GM23338 (cell line): ENCODE measurements around the gene OR6A2. TPM values are rescaled to one million over a fixed set of nuclear protein-coding genes. Genes with fewer than 3 reads are reported as not detected.

Experiments
- ATAC-seq: fragments of 200-7000 bp; cut with Tn5 transposase; 3 replicates; pipeline ENCODE4 v1.9.1; 2020
- DNase-seq: peaks from one replicate; pipeline ENCODE4 v3.0.0-alpha.2; 2015; ENCODE audit warnings: low spot score
- H2AFZ ChIP-seq: fragments of 200-600 bp; sonication (generic); 2 replicates; pipeline ENCODE4 v1.8.0; 2016; ENCODE audit warnings: antibody characterized with exemption, mild to moderate bottlenecking, moderate library complexity
- H3F3A ChIP-seq: fragments of 200-600 bp; sonication (generic); replicated peaks from 2 replicates; pipeline ENCODE4 v1.8.0; 2017; ENCODE audit warnings: antibody characterized with exemption, mixed run types, low read depth
- H3K27ac ChIP-seq: fragments of 200-600 bp; sonication (generic); 2 replicates; pipeline ENCODE4 v1.6.1; 2016; ENCODE audit warnings: low read depth
- H3K27me3 ChIP-seq: fragments of 200-600 bp; sonication (generic); 2 replicates; pipeline ENCODE4 v1.8.0; 2016; ENCODE audit warnings: mild to moderate bottlenecking, mixed run types, moderate library complexity; ENCODE audit not compliant: insufficient read depth
- H3K36me3 ChIP-seq: fragments of 200-600 bp; sonication (generic); 2 replicates; pipeline ENCODE4 v1.8.0; 2016; ENCODE audit warnings: mild to moderate bottlenecking; ENCODE audit not compliant: insufficient read depth
- H3K4me1 ChIP-seq: fragments of 200-600 bp; sonication (generic); 2 replicates; pipeline ENCODE4 v1.8.0; 2016; ENCODE audit warnings: mild to moderate bottlenecking, moderate library complexity; ENCODE audit not compliant: insufficient read depth
- H3K4me2 ChIP-seq: fragments of 200-600 bp; sonication (generic); 2 replicates; pipeline ENCODE4 v1.7.1; 2017; ENCODE audit warnings: mixed run types
- H3K4me3 ChIP-seq: fragments of 200-600 bp; sonication (generic); 2 replicates; pipeline ENCODE4 v1.6.1; 2016; ENCODE audit warnings: mixed run types
- H3K79me2 ChIP-seq: fragments of 200-600 bp; sonication (generic); replicated peaks from 2 replicates; pipeline ENCODE4 v1.8.0; 2017; ENCODE audit warnings: mild to moderate bottlenecking; ENCODE audit not compliant: insufficient read depth
- H3K9me2 ChIP-seq: fragments of 200-600 bp; sonication (generic); 2 replicates; pipeline ENCODE4 v1.8.0; 2017; ENCODE audit not compliant: insufficient read depth
- H4K20me1 ChIP-seq: fragments of 200-600 bp; sonication (generic); replicated peaks from 2 replicates; pipeline ENCODE4 v1.8.0; 2017; ENCODE audit warnings: mild to moderate bottlenecking; ENCODE audit not compliant: insufficient read depth
- H3K27ac Mint-ChIP-seq: 2 replicates; pipeline ENCODE4 v1.8.0; 2020; ENCODE audit warnings: inconsistent platforms, mild to moderate bottlenecking, moderate library complexity, mixed read lengths
- H3K27me3 Mint-ChIP-seq: 3 replicates; pipeline ENCODE4 v1.8.0; 2022; ENCODE audit warnings: low read depth, mild to moderate bottlenecking, moderate library complexity, mixed read lengths, inconsistent platforms; ENCODE audit not compliant: insufficient read depth, poor library complexity
- H3K36me3 Mint-ChIP-seq: 3 replicates; pipeline ENCODE4 v1.8.0; 2021; ENCODE audit warnings: low read depth, mild to moderate bottlenecking, inconsistent platforms, moderate library complexity, mixed read lengths
- H3K4me1 Mint-ChIP-seq: 3 replicates; pipeline ENCODE4 v1.8.0; 2020; ENCODE audit warnings: mild to moderate bottlenecking, inconsistent platforms, mixed read lengths
- H3K4me3 Mint-ChIP-seq: 3 replicates; pipeline ENCODE4 v1.8.0; 2021; ENCODE audit warnings: moderate library complexity, mild to moderate bottlenecking, inconsistent platforms, mixed read lengths
- H3K9me3 Mint-ChIP-seq: 3 replicates; pipeline ENCODE4 v1.8.0; 2020; ENCODE audit warnings: moderate library complexity, mild to moderate bottlenecking, inconsistent platforms, mixed read lengths
- CREB1 ChIP-seq: fragments of 250-450 bp; sonication (Bioruptor Pico); IDR thresholded peaks from 2 replicates; pipeline ENCODE4 v1.5.0; 2020; ENCODE audit warnings: low read depth, mild to moderate bottlenecking, moderate library complexity
- ETS1 ChIP-seq: IDR thresholded peaks from 2 replicates; pipeline ENCODE4 v1.6.1; 2016; ENCODE audit warnings: antibody characterized with exemption
- EZH2 ChIP-seq: fragments of 200-600 bp; sonication (generic); IDR thresholded peaks from one replicate; pipeline ENCODE4 v1.8.0; 2017; ENCODE audit warnings: antibody characterized with exemption, mild to moderate bottlenecking, low read depth; ENCODE audit not compliant: unreplicated experiment
- EZH2phosphoT487 ChIP-seq: fragments of 200-600 bp; sonication (generic); IDR thresholded peaks from one replicate; pipeline ENCODE4 v1.8.1; 2018; ENCODE audit warnings: antibody characterized with exemption; ENCODE audit not compliant: unreplicated experiment
- JUNB ChIP-seq: IDR thresholded peaks from one replicate; pipeline ENCODE4 v1.6.1; 2016; ENCODE audit warnings: antibody characterized with exemption; ENCODE audit not compliant: unreplicated experiment
- NANOG ChIP-seq: IDR thresholded peaks from 2 replicates; pipeline ENCODE4 v1.6.1; 2016; ENCODE audit warnings: antibody characterized with exemption, borderline replicate concordance
- POLR2AphosphoS5 ChIP-seq: IDR thresholded peaks from 2 replicates; pipeline ENCODE4 v1.6.1; 2016; ENCODE audit warnings: antibody characterized with exemption, low read depth
- STAT1 ChIP-seq: IDR thresholded peaks from one replicate; pipeline ENCODE4 v1.6.1; 2016; ENCODE audit warnings: antibody characterized with exemption; ENCODE audit not compliant: unreplicated experiment
- ZNF114 ChIP-seq: fragments of 250-450 bp; sonication (Bioruptor Pico); IDR thresholded peaks from 2 replicates; pipeline ENCODE4 v1.5.0; 2020; ENCODE audit warnings: mild to moderate bottlenecking, moderate library complexity
- ZNF331 ChIP-seq: fragments of 250-450 bp; sonication (Bioruptor Pico); IDR thresholded peaks from 2 replicates; pipeline ENCODE4 v1.5.0; 2020; ENCODE audit warnings: low read depth, mild to moderate bottlenecking, moderate library complexity
- ZNF462 ChIP-seq: fragments of 250-450 bp; sonication (Bioruptor Pico); IDR thresholded peaks from 2 replicates; pipeline ENCODE4 v1.5.0; 2020; ENCODE audit warnings: mild to moderate bottlenecking, moderate library complexity
- polyA plus RNA-seq: library from polyadenylated mRNA; unstranded; fragments of >200 nt; fragmentation: Nextera tagmentation; extraction: Ambion mirVana; gene quantifications from 2 replicates; pipeline ENCODE4 v1.2.1, GENCODE V29; 2016
- total RNA-seq: library from RNA; depleted of rRNA; stranded (reverse); fragments of >200 nt; shearing (Covaris generic); gene quantifications from 2 replicates; pipeline ENCODE4 v1.2.3, GENCODE V29; 2014
- TF ChIP-seq, protein P1 (sequence below): IDR thresholded peaks from one replicate; pipeline ENCODE4 v1.6.1; 2018; ENCODE audit warnings: antibody characterized with exemption; ENCODE audit not compliant: unreplicated experiment
- TF ChIP-seq, protein P2 (sequence below), 2 experiments: fragments of 200-600 bp in 1 of 2; sonication (generic) in 1 of 2; conservative IDR thresholded peaks; 2 replicates each; pipeline versions ENCODE4 v1.5.1 to v1.6.1; 2016 to 2017; ENCODE audit warnings: antibody characterized with exemption in 2 of 2, low read depth in 2 of 2, mild to moderate bottlenecking in 2 of 2, moderate library complexity in 1 of 2

Gene OR6A2
- total and polyA plus RNA-seq, 2 experiments from 2014 or later = 0.06 to 0.97 TPM

DNA sequence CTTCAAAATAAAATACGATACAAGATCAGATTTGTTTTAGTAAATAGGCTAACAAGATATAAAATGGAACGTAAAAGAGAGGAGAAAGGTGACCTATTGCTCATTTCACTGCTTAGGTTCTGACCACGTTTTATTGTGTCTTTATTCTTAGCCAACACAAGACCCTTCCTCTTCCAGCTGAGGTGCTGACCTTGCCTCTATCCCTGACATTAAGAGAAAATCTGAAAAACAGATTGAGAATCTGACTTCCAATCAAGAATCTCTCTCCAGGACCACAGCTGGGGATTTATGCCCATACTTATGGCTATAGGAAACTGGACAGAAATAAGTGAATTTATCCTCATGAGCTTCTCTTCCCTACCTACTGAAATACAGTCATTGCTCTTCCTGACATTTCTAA lies 45.9 kb upstream of the OR6A2 start, which contains the start of gene OR10A5 (continued):
- TF ChIP-seq ETS1 = no peak
- no peak for TF ChIP-seq EZH2

DNA sequence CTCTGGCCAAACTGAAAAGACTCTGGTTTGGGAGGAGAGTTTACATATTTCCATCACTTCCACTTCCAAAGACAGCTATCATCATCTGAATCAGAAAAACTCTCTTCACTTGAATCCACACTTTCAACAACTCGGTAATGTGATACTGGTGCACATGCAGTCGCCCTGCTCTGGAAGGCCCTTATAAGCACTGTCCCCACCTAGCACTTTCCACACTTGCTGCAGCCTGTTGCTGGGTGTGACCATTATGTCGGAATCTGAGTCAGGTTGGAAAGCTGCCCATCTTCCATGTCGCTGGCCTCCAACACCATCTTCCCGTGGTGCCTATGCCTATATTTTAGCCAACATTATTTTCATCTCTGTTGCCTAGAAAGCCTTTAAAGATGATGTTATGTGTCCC lies 44.9 kb upstream of the OR6A2 start:
- Histone ChIP-seq H4K20me1 (no peaks in the 10 kb centered on the region), H3K4me2 (no peak overlapping the region), H3F3A (no peaks in the 10 kb centered on the region), H3K9me2 (peaks cover 21% of the 10 kb centered on the region; the same call in 1 of the 2 replicates), H2AFZ (no peak overlapping the region), H3K36me3 (no peaks in the 10 kb centered on the region), H3K79me2 (no peaks in the 10 kb centered on the region), H3K27ac (no peak overlapping the region), H3K4me1 (peaks cover 15% of the 10 kb centered on the region; the same call in 1 of the 2 replicates), H3K4me3 (no peak overlapping the region), H3K27me3 (no peaks in the 10 kb centered on the region)
- Mint-ChIP-seq H3K27ac (no peak overlapping the region), H3K4me1 (peaks cover 18% of the 10 kb centered on the region), H3K4me3 (no peak overlapping the region), H3K27me3 (peaks cover 1% of the 10 kb centered on the region), H3K36me3 (0 out of 3 replicates have a peak, but pooled peaks cover 6% of the 10 kb centered on the region), H3K9me3 (peaks cover 6% of the 10 kb centered on the region)
- DNase-seq (no peak), ATAC-seq (no peak)
- TF ChIP-seq EZH2phosphoT487 (no peak), POLR2AphosphoS5 (no peak), JUNB (no peak), NANOG (no peak), ZNF114 (CRISPR knock-in tag) (no peak), STAT1 (no peak), ZNF462 (CRISPR knock-in tag) (no peak), CREB1 (CRISPR knock-in tag) (no peak), ZNF331 (CRISPR knock-in tag) (no peak)
- TF ChIP-seq, protein P1, sequence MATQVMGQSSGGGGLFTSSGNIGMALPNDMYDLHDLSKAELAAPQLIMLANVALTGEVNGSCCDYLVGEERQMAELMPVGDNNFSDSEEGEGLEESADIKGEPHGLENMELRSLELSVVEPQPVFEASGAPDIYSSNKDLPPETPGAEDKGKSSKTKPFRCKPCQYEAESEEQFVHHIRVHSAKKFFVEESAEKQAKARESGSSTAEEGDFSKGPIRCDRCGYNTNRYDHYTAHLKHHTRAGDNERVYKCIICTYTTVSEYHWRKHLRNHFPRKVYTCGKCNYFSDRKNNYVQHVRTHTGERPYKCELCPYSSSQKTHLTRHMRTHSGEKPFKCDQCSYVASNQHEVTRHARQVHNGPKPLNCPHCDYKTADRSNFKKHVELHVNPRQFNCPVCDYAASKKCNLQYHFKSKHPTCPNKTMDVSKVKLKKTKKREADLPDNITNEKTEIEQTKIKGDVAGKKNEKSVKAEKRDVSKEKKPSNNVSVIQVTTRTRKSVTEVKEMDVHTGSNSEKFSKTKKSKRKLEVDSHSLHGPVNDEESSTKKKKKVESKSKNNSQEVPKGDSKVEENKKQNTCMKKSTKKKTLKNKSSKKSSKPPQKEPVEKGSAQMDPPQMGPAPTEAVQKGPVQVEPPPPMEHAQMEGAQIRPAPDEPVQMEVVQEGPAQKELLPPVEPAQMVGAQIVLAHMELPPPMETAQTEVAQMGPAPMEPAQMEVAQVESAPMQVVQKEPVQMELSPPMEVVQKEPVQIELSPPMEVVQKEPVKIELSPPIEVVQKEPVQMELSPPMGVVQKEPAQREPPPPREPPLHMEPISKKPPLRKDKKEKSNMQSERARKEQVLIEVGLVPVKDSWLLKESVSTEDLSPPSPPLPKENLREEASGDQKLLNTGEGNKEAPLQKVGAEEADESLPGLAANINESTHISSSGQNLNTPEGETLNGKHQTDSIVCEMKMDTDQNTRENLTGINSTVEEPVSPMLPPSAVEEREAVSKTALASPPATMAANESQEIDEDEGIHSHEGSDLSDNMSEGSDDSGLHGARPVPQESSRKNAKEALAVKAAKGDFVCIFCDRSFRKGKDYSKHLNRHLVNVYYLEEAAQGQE = no peak
- TF ChIP-seq, protein P2, sequence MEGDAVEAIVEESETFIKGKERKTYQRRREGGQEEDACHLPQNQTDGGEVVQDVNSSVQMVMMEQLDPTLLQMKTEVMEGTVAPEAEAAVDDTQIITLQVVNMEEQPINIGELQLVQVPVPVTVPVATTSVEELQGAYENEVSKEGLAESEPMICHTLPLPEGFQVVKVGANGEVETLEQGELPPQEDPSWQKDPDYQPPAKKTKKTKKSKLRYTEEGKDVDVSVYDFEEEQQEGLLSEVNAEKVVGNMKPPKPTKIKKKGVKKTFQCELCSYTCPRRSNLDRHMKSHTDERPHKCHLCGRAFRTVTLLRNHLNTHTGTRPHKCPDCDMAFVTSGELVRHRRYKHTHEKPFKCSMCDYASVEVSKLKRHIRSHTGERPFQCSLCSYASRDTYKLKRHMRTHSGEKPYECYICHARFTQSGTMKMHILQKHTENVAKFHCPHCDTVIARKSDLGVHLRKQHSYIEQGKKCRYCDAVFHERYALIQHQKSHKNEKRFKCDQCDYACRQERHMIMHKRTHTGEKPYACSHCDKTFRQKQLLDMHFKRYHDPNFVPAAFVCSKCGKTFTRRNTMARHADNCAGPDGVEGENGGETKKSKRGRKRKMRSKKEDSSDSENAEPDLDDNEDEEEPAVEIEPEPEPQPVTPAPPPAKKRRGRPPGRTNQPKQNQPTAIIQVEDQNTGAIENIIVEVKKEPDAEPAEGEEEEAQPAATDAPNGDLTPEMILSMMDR (conservative IDR thresholded peaks at IDR 0.05; ENCODE audit: low read depth in 2 of 2) = no peak
